ENCODE data around the gene CIAO1.

CIAO1 gene

GRCh38 chr2:96233880-96234316, 32.1 kb upstream of the CIAO1 start:
- no peak for DNase-seq (ENCODE audit: low read depth)
- H3K4me3 ChIP-seq (ENCODE audit: control insufficient read depth, low read depth, low read length) = no peak overlapping the region
- no peak for TF ChIP-seq CTCF (conservative IDR thresholded peaks at IDR 0.05; ENCODE audit: control insufficient read depth, insufficient read depth, low read depth, low read length)

GRCh38 chr2:96236882-96237281, 29.1 kb upstream of the CIAO1 start:
- TF ChIP-seq CTCF (conservative IDR thresholded peaks at IDR 0.05; ENCODE audit: control insufficient read depth, insufficient read depth, low read depth, low read length) = no peak
- no peak for DNase-seq (ENCODE audit: low read depth)
- H3K4me3 ChIP-seq (ENCODE audit: control insufficient read depth, low read depth, low read length) = no peak overlapping the region

GRCh38 chr2:96238266-96238665, 27.8 kb upstream of the CIAO1 start:
- no peak overlapping the region for H3K4me3 ChIP-seq (ENCODE audit: control insufficient read depth, low read depth, low read length)
- no peak for DNase-seq (ENCODE audit: low read depth)
- TF ChIP-seq CTCF (conservative IDR thresholded peaks at IDR 0.05; ENCODE audit: control insufficient read depth, insufficient read depth, low read depth, low read length) = no peak

GRCh38 chr2:96239091-96239490, 26.9 kb upstream of the CIAO1 start:
- no peak for TF ChIP-seq CTCF (conservative IDR thresholded peaks at IDR 0.05; ENCODE audit: control insufficient read depth, insufficient read depth, low read depth, low read length)
- DNase-seq (ENCODE audit: low read depth) = no peak
- H3K4me3 ChIP-seq (ENCODE audit: control insufficient read depth, low read depth, low read length) = no peak overlapping the region

- no peak for TF ChIP-seq CTCF (conservative IDR thresholded peaks at IDR 0.05; ENCODE audit: control insufficient read depth, insufficient read depth, low read depth, low read length)
- DNase-seq (ENCODE audit: low read depth) = no peak
- no peak overlapping the region for H3K4me3 ChIP-seq (ENCODE audit: control insufficient read depth, low read depth, low read length)
Observed at GRCh38 chr2:96239745-96240264, 26.2 kb upstream of the CIAO1 start.

GRCh38 chr2:96240341-96241038, 25.5 kb upstream of the CIAO1 start:
- no peak overlapping the region for H3K4me3 ChIP-seq (ENCODE audit: control insufficient read depth, low read depth, low read length)
- DNase-seq (ENCODE audit: low read depth) = no peak
- TF ChIP-seq CTCF (conservative IDR thresholded peaks at IDR 0.05; ENCODE audit: control insufficient read depth, insufficient read depth, low read depth, low read length) = no peak

Data from fibroblast of mammary gland (primary cell).